Activated CD8-positive, alpha-beta memory T cell treated with anti-CD3 and anti-CD28 coated beads for 36 hours (primary cell): Measurements from ENCODE around the gene GRID1. TPM values are rescaled to one million over a fixed set of nuclear protein-coding genes. Genes with fewer than 3 reads are reported as not detected.

Experiments used
- CTCF ChIA-PET: fragments of 350-600 bp; sonication (Branson Sonifier 250); formaldehyde crosslinking; loops from one replicate; lab custom pipeline; 2021; ENCODE audit warnings: antibody characterized with exemption; lab: Charles Lee
- POLR2A ChIA-PET: fragments of 350-600 bp; sonication (Branson Sonifier 250); formaldehyde crosslinking; loops from one replicate; lab custom pipeline; 2021; ENCODE audit warnings: antibody characterized with exemption; lab: Charles Lee
- total RNA-seq, 2 experiments: library from RNA; stranded (reverse); gene quantifications; one replicate each; pipeline ENCODE4 v1.2.3, GENCODE V29; 2021

Gene GRID1
- total RNA-seq, 2 experiments from 2014 or later, result not detected

DNA sequence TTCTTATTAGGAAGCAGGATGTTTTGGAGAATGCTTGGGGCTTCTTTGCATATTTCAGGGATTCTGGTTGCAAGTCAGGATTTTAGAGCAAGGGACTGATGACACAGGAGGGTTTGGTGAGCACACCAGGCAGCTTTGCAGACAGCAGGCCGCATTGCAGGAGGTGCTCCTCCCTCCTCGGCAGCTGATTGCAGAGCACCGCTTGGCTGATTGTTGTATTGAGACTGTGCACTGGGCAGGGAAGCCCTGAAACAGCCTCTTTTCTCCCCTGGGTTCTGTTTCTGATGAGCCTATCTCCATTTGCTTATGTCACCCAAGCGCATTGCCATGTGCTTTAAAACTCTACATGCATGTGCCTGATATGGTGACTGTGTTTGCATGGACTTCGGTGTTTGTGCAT lies 769.6 kb downstream of the GRID1 start:
- CTCF ChIA-PET, result no interaction called here
- POLR2A ChIA-PET, result no interaction called here

DNA sequence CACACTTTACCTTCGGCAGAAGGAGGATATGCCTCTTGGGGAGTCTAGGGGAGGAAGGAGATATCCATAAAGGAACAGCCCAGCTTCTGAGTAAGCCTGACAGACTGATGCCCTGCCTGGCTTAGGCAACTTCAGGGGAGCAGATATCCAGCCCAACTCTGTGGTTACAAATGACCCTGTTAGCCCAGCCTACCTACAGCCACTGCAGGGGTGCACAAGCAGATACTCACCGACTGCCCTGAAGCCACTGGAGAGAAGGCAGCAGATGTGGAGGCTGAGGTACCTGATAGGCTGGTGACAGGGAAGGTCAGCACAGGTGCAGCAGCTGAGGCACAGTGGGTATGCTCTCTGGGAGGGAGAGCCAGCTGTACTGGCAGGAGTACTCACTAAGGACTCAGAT lies 770.2 kb downstream of the GRID1 start:
- ChIA-PET POLR2A (no interaction called here), CTCF (no interaction called here)

DNA sequence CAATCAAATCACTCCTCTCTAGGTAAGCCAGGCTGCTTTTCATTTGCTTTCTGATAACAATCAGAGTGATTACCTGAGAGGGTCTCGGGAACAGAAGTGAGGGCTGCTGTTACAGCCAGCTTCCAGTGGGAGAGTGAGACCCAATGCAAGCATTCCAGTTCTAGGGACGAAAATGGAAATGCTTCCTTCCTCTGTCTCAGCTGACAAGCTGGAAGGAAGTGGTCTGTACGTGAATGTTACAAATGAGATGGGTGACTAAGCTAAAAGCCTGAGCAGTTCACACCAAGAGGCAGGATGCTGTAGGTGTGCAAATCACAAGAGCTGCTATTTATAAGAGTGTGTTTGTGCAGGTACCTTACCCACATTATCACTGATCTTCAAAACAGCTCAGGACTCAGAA lies 772.4 kb downstream of the GRID1 start:
- CTCF ChIA-PET, result no interaction called here
- POLR2A ChIA-PET, result no interaction called here

DNA sequence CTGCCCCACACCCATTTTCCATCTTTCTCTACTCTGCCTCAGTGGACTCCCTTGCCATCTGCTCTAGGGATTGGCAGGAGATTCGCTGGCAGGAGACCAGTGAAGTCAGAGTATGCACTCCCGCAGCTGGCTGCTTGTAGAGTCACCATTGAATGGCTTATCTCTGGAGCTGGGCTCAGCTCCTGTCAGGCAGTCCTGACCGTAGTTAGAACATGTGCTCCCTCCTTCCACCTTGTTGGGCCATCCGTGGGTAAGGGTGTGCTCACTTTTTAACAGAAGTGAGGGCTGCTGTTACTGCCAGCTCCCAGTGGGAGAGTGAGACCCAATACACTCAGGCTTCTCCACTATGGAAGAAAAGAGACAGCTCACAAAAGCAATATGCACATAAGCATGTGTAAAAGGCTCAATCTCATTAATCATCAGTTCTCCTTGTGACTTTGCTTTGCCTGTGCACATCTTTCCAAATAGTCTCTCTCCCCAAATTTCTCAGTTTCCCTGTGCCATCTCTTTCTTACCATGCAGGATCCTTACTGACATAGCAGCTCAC lies 773.3 kb downstream of the GRID1 start:
- ChIA-PET CTCF (no interaction called here), POLR2A (no interaction called here)

DNA sequence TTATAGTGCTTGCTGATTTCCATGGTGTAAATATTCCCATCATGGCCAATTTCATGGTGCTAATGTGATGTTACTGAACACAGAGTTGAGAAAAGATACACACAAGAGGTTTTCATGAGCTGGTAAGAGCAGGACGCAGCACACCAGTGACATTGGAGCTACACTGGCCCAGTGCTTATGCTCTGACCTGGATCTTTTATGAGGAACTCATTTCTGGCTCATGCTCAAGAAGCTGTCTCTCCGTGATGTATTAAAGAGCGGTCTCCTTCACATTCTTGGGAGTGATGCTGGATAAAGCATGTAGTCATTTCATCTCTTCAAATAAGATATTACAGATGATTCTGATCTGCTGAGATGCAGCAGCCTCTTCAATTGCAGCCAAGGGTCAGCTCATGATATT lies 785.2 kb downstream of the GRID1 start:
- ChIA-PET POLR2A (no interaction called here), CTCF (no interaction called here)

DNA sequence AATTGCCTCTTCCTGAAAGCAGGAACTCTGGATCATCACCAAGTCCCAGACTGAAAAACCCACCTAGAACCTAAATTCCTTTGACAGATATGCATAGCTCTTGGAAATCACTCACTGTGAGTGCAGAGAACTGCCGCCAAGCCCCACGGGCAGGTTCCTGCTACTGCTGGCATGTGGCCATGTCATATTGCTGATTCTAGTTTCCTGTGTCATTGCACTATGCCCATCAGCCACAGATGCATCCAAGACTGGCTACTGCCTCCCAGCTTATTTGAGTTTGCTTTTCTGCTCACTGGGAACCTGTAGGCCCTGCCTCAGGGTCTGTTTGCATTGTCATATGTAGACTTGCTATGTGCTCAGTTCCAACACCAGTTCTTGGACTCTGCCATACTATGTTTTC lies 786.0 kb downstream of the GRID1 start:
- ChIA-PET CTCF (no interaction called here), POLR2A (no interaction called here)

DNA sequence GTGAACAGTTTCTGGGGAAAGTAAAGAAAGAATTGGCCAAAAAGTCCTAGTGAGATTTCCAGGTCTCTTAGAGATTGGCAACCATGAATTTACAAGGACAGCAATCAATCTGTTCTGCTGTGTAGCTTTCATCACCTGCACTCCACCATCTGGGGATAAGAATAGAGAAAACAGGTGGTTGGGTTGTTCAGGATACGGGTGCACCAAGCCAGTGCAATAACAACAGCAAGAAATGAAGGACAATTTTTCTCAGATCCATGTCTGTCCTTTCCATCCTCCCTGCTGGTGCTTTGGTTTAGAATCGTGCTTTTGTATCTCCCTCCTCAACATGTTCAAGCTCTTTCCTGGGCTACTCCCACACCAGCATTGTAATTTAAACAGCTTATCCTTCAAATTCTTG lies 787.7 kb downstream of the GRID1 start:
- POLR2A ChIA-PET, result no interaction called here
- CTCF ChIA-PET, result no interaction called here

DNA sequence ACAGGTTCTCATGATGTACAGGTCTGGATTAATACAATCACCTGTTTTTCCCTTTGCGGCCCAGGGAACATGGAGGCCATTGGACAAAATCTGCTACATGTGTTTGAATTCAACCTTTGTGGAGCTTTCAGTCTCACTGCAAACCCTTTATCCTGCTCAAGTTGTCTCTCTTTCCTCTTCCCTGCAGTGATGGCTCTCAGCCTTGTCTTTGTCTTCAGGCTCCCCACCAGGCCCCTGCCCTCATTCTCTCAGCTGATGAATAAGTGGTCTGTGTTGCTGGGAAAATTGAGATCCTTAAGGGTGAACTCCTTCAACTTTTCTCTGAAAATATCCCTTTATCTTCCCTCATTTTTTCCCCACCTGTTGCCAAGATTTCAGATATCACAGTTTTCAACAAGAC lies 791.2 kb downstream of the GRID1 start:
- CTCF ChIA-PET, result no interaction called here
- POLR2A ChIA-PET, result no interaction called here

DNA sequence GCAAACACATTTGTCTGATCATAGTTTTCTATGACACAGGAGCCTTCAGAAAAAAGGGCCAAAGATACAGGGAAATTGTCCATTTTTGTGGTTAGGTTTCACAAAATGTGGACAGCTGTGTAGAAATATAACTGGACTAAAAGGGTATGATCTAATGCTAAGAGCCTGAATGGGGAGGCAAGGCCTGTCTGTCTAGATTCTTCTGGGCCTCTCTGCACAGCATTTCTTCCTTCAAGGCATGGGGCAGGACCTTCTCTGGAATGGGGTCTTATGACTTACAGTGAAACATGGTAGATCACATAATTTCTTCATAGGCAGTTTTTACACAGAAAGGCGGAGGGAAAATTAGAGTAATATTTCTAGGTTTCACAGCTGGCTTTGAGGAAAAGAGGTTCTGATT lies 795.7 kb downstream of the GRID1 start:
- ChIA-PET CTCF (no interaction called here), POLR2A (no interaction called here)

DNA sequence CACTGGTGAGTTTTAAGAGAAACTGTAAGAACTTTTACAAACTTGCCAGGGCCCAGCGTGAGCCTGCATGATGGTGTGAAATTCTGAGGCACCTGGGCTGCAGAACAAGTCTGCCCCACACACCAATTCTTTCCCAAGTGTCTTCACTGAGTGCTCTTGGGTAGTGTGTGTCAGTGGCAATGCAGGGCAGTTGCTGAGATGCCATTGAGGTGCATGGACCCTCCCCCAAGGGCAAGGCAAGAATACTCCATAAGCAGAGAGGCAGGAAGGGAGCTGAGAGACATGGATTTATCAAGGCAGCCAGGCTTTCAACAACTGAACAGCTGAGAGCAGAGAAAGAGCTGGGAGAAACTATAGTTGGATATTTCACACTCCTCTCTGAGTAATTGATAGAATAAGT lies 801.2 kb downstream of the GRID1 start:
- CTCF ChIA-PET, result no interaction called here
- POLR2A ChIA-PET, result no interaction called here

DNA sequence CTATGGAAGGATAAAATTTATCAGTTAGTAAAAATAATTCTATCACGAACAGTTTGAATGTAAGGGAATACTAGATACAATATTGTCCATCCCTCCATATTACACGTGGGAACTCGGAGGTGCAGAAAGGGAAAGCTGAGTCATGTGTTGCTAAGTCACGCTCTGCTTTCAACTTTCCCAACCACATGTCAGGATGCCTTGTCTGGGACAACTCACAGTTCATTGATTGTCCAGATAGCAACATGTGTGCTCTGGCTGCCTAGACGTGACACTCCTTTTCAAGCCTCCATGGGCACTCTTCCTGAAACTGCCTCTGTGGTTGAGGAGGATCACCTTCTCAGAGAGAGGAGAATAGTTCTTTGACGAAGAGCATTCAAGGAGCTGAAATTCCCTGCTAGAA lies 808.1 kb downstream of the GRID1 start:
- ChIA-PET POLR2A (no interaction called here), CTCF (no interaction called here)

DNA sequence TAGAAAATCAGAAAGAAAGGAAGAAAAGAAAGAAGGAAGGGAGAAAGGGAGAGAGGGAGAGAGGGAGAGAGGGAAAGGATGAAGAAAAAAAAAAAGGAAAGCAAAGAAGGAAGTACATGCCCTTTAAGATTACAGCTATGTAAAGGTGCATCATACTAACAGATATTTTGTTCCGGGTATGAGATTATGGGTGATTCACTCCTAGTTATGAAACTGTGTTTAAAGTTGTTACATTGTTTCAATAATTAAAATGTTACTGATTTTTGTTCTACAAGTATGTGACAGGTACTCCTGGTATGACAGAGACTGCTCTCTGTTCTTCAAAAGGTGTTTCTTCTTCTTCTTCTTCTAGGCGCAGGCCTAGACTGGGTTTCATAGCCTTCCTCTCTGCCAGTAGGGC lies 808.9 kb downstream of the GRID1 start:
- POLR2A ChIA-PET, result no interaction called here

DNA sequence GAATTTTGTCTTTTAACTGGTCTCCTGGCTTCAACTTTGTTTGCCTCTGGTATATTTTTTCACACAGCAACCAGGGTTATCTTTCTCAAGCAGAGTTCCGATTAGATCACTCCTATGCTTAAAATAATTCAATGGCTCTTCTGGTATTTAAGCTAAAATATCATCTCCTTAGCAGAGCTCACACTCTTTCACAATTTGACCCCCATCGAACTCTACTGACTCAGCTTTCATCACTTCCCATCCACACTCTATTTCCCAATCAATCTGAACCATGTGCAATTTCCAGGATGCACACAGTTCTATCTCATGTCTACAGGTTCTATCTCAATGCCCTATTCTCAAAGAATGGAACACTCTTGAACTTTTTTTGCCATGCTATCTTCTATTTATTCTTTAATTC lies 809.5 kb downstream of the GRID1 start:
- ChIA-PET POLR2A (no interaction called here), CTCF (no interaction called here)

More for the DNA sequence above, 808.9 kb downstream of the GRID1 start:
- CTCF ChIA-PET, result no interaction called here

Other genes with a start within 250 kb of the GRID1 start
- gene WAPL, start 155.0 kb upstream of the GRID1 start, total RNA-seq, result 10 to 100 TPM; 49.6 to 50.7 TPM